GM19452 (cell line): ENCODE results near the gene SPTBN1.

Experiments used
- ATAC-seq: cut with Tn5 transposase; IDR thresholded peaks from one replicate; pipeline ENCODE4 v1.9.1; 2021; ENCODE audit not compliant: unreplicated experiment

SPTBN1 gene

GRCh38 chr2:54587171-54588016, 131.3 kb downstream of the SPTBN1 start:
- no peak for ATAC-seq

DNA sequence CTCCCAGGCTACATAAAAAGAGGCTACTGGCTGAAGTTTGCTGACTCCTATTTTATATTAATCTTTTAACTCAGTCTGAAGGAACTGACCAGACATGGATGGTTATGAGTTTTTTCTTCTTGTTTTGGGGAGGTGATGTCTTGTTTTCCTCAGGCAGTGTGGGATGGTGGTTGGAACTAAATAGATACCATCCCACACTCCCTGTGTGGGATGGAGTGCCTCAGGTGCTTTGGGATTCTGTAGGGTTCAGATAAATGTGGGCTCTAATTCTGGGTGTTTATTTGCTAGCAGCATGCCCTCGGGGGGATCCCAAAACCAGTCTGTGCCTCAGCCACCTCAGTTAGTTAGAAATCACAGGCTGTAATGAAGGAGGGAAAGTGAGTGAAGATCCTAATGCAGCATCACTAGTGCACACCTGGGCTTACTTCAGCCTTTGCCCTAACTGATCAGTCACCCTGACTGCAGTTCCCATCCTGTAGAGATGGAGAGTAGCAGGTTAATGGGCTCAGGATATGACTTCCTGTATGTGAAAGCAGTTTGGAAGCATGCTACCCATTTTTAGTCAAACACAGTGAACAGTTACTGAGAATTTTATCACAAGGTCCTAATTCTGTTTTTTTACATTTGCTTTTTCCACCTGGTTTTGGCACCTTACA, 132.2 kb downstream of the SPTBN1 start:
- ATAC-seq, result no peak

DNA sequence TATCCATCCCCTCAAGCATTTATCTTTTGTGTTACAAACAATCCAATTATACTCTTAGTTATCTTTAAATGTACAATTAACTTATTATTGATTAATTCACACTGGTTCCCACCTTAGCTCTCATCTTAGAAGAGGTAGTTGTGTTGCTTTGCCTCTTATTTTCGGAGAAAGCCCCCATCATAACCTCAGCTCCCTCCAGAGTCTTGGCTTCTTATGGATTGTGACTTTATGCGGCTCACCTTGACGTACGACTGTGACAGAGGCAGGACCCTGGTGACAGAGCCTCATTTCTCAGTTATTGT, 132.9 kb downstream of the SPTBN1 start:
- ATAC-seq, result no peak

DNA sequence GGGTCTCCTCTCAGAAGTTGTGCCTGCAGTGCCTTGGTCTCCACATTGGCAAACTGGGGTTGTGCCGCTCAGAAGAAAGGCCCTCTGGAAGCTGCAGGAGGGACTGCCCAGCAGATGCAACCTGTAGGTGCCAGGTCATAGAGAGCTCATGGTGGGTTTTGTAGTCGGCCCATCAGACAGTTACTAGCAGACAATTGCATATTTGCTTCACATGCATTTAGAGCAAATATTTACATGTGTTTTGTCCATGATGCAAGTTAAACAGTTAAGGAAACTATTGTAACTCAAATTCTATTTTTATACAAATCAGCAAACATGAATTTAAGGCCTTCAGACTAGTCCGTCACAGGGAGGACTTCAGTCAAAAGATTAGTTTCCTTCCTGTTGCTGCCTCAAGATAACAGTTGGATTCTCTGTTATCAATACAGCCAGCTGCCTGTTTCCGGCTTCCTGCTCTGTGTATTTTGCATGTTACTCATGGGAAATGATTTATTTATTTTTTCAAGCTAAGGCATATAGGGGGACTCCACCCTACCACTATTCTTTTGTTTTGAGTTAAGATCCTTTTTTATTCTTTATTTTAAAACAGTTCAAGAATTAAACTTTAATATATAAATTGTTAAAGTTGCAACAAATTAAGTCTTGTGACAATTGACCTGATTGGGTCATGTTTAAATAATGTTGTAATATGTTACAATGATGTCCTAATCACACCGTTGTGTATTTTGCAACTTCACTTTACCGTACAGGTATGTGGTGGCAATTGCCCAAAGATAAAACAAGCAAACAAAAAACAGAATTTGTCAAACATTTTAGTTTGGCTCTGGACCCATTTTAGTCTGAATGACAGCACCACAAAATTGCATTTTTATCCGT, 133.5 kb downstream of the SPTBN1 start:
- ATAC-seq, result no peak

DNA sequence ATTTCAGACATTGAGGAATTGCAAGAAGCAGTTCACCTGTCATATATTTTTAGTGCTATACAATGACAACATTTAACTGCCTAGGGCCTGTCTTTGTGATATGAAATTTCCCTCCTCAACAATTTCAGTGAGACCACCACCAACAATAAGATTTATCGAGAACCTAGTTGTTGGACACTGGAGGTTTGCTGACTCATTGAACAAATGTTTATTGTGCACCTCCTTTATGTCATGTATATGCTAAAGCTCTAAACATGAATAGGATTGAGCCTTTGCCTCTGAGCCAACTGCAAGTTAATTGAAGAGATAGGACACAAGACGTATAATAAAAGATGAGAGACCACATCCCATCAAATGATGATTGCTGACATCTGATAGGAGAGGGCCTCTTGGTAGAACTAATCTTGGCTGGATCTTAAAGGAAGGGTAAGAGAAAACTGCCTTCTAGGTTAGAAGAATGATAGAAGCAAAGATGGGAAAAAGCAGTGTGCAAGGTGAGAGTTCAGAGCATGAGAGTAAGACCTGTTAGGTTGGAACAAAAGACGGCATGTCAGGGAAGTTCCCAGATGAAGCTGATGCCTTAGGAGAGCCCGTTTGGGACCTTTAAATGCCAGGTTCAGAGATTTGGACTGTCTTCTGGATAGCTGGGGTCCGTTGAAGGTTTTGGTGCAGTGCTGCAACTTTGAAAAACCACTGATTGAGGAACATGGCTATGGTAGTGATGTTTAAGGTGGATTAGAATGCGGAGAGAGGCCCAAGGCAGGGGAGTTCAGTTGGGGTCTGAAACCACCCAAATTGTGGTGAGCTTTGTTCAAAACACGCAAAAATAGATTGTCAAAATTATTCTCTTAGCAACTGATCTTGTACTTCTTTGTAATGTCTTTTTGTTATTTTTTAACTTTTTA, 134.3 kb downstream of the SPTBN1 start:
- ATAC-seq, result no peak

GRCh38 chr2:54591551-54591950, 135.4 kb downstream of the SPTBN1 start:
- no peak for ATAC-seq

DNA sequence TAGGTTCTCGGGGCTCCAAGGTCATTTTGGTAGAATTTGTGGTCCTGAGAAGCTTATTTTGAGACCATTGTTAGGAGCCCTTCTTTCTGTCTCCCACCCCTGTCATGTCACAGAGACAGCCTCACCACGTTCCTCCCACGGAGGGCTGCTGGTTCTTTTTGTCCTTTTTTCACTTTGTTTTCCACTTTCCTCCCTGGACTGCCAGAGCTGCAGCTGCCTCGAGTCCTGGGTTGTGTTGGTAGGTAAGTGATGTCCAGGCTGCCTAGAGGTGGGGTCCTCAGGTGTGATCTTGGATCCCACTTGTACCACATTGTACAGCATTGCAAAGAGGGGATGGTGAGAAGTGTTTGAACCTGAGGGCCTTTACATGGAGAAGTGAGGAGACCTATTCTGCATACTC, 137.1 kb downstream of the SPTBN1 start:
- ATAC-seq, result no peak

DNA sequence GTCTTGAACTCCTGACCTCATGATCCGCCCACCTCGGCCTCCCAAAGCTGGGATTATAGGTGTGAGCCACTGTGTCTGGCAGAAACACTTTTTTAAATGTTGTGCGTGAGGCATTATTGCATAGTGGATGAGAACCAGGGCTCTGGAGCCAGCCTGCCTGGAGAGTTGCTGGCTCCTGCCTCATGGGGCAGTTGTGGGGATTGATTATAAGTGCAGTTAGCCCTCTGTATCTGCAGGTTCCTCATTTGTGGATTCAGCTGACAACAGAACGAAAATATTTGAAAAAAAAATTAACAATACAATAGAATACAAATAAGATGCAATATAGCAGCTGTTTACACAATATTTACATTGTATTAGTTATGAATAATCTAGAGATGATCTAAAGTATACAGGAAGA, 137.9 kb downstream of the SPTBN1 start:
- no peak for ATAC-seq

DNA sequence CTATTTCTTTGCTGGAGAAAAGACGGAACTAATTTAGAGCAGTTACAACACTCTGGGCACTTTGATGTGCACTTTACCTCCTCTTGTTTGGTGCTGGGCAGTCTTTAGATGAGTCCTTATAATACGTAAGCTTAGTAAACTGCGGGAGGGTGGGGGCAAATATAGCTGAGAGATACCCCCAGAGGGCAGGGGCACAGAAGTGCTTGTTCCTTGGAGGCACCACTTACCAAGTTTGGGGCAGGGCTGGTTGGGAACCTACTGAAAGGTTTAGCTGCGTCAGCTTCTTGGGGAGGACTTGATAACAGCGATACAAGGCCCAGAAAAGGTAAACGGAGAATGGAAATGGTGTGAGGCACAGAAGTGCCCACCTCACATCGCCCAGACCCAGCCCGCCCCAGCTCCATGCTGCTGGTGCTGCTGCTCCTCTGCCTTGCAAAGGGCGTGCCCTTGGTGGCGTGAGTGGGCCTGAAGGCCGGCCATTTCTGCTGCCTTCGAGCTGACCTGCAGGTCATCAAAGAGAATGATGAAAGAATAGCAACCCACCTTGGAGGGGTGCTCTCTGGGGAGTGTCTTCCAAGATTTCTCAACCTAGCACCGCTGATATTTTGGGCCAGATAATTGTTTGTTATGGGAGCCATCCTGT, 139.2 kb downstream of the SPTBN1 start:
- no peak for ATAC-seq

DNA sequence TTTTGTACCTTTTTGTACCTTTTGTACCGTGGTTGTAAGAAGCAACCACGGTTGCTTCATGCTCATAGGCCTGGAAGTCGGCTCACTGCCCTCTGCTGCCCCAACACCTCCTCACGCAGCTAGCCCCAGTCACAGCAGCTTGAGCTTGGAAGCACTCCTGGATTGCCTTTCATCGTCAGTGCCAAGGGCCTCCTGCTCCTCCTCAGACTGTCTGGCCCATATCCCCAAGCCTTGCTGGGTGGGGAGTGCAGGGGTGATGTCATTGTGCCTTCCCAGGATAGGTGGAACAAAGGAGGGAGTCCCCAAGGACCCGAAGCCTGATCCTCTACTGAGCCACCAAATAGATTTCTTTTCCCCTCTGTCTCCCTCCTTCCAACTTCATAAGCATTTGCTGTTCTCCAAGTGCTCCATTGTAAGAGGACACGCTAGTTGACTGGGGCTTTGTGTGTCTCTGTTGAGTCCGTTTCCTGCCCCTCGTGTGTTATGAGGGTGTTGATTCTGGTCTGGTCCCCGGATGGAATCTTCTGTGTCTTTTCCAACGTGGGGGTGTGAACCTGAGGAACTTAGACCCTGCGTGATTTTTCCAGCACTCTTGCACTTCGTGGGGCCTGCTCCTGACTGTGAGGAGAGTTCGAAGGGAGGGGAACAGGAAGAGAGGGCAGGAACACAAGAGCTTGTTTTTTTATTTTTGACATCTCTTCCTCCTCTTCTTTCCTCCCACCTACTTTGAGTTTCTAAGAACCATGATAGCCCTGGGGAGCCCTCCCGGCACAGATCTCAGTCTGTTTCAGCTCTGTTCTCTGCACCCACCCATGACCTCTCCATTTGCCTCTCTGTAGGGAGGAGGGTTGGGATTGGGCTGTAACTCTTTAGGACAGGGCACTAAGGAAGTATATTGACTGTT, 140.1 kb downstream of the SPTBN1 start:
- no peak for ATAC-seq

GRCh38 chr2:54597153-54597848, 141.2 kb downstream of the SPTBN1 start:
- no peak for ATAC-seq

- ATAC-seq, result no peak
These were observed 142.5 kb downstream of the SPTBN1 start for GRCh38 chr2:54598347-54599325.

DNA sequence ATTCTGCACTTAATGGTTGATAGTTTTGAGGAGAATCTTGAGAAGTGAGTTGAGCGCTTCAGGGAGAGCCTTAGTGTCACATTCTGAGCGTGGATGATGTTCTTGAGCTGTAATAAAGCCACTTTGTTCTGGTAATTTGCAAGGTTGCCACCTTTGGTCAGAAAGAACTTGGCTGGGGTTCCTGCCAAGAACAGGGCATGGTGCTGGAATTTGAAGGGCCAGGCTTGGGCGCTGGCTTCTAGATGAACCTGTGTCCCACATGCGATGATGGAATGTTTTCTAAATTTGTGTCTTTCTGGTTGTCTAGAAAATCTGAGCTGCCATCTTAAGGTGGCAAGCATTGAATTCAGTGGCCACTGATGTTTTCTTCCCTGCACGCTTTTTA, 143.2 kb downstream of the SPTBN1 start:
- no peak for ATAC-seq

- ATAC-seq, result no peak
These were observed 143.8 kb downstream of the SPTBN1 start for GRCh38 chr2:54599914-54600313.

DNA sequence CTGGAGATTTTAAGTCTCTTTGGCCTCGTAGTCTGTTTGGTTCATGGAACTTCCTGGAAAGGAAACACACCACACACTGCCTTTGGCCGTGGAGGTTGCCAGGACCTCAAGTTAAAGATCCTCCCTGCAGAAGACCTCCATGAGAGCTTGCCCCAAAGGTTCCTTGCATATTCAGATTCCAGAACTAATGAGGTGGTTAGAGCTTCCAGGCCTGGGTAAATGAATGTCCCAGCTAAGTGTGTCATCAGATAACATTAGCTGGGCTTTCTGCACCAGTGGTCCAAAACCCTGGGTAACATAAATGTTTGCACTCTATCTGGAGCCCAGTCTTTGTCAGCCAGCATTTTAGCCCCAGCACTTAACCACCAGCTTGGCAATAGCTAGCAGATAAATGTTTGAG, 145.2 kb downstream of the SPTBN1 start:
- no peak for ATAC-seq

DNA sequence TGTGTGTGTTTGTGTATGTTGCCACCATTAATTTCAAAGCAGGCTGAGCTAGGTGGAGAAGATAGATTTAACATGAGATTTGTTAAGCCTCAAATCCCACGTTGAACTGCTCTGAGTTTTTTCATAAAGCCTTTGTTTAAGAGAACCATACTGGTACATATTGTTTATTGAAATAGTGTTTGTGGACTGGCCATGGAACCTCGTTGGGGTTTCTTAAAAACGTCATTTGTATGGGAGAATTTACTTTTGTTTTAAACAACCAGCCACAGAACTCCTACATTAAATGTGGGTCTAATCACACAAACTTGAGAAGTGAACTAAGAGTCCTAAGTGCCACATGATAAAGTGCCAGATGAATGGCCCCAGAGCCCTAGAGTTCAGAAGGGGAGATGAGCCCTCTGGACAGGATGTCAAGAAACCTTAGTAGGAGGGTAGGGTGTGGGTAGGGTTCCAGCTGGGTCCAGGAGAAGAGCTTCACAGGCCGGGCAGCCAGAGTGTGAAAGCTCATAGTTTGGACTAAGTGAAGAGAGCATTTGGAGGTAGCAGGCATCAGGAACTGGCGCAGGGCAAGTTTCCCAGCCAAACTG, 146.7 kb downstream of the SPTBN1 start:
- ATAC-seq, result no peak

GRCh38 chr2:54603357-54603756, 147.2 kb downstream of the SPTBN1 start:
- ATAC-seq, result no peak
